ENCODE data around the gene BATF. TPM values are rescaled to one million over a fixed set of nuclear protein-coding genes. Genes with fewer than 3 reads are reported as not detected.

BATF gene
- total RNA-seq, 3 donors from 2014 or later, result 1.7 to 3.0 (median 2.3) TPM

GRCh38 chr14:75501080-75501479 lies 21.2 kb upstream of the BATF start:
- no peak for TF ChIP-seq CTCF (IDR thresholded peaks at IDR 0.05)
- Histone ChIP-seq H3K4me3 (no peak overlapping the region), H3K9me3 (no peaks in the 10 kb centered on the region), H3K36me3 (ENCODE audit: low read depth) (no peaks in the 10 kb centered on the region), H3K4me1 (ENCODE audit: low read depth) (no peaks in the 10 kb centered on the region)
- ATAC-seq (no peak), DNase-seq (no peak)
- intact Hi-C loops (cut with DNase I, micrococcal nuclease), result no loop called here

GRCh38 chr14:75504411-75504810 lies 17.9 kb upstream of the BATF start:
- ATAC-seq, result no peak
- H3K36me3 ChIP-seq (ENCODE audit: low read depth), result no peaks in the 10 kb centered on the region
- H3K9me3 ChIP-seq, result peaks cover 2% of the 10 kb centered on the region
- intact Hi-C loops (cut with DNase I, micrococcal nuclease), result no loop called here
- no peak for TF ChIP-seq CTCF (IDR thresholded peaks at IDR 0.05)
- no peaks in the 10 kb centered on the region for H3K4me1 ChIP-seq (ENCODE audit: low read depth)
- DNase-seq, result no peak
- no peak overlapping the region for H3K4me3 ChIP-seq

- no peaks in the 10 kb centered on the region for H3K4me1 ChIP-seq (ENCODE audit: low read depth)
- TF ChIP-seq CTCF (IDR thresholded peaks at IDR 0.05), result no peak
- intact Hi-C loops (cut with DNase I, micrococcal nuclease), result no loop called here
Observed at GRCh38 chr14:75506930-75507329, 15.3 kb upstream of the BATF start.

GRCh38 chr14:75510547-75510946 lies 11.7 kb upstream of the BATF start:
- no peak overlapping the region for H3K4me3 ChIP-seq
- DNase-seq (no peak), ATAC-seq (no peak)
- no peaks in the 10 kb centered on the region for H3K4me1 ChIP-seq (ENCODE audit: low read depth)
- peaks cover 13% of the 10 kb centered on the region for H3K9me3 ChIP-seq
- H3K36me3 ChIP-seq (ENCODE audit: low read depth), result no peaks in the 10 kb centered on the region
- intact Hi-C loops (cut with DNase I, micrococcal nuclease), result no loop called here
- no peak for TF ChIP-seq CTCF (IDR thresholded peaks at IDR 0.05)

More at GRCh38 chr14:75506930-75507329, 15.3 kb upstream of the BATF start:
- H3K36me3 ChIP-seq (ENCODE audit: low read depth), result no peaks in the 10 kb centered on the region
- peaks cover 13% of the 10 kb centered on the region for H3K9me3 ChIP-seq
- no peak overlapping the region for H3K4me3 ChIP-seq
- no peak for ATAC-seq
- DNase-seq, result no peak

- H3K36me3 ChIP-seq (ENCODE audit: low read depth), result no peaks in the 10 kb centered on the region
- no peak for TF ChIP-seq CTCF (IDR thresholded peaks at IDR 0.05)
- ATAC-seq (no peak), DNase-seq (no peak)
- intact Hi-C loops (cut with DNase I, micrococcal nuclease), result no loop called here
- no peak overlapping the region for H3K4me3 ChIP-seq
- peaks cover 13% of the 10 kb centered on the region for H3K9me3 ChIP-seq
- no peaks in the 10 kb centered on the region for H3K4me1 ChIP-seq (ENCODE audit: low read depth)
Observed at GRCh38 chr14:75511201-75511600, 11.1 kb upstream of the BATF start.
